PC-9 (cell line): ENCODE measurements around the gene AOC3. TPM values are rescaled to one million over a fixed set of nuclear protein-coding genes. Genes with fewer than 3 reads are reported as not detected.

Experiments
- BruUV-seq: library from RNA; stranded (reverse); fragments of 400-500 nt; replicated peaks from 2 replicates; lab custom pipeline; 2021; lab: Mats Ljungman, UMichigan
- CTCF ChIA-PET: fragments of 300-600 bp; sonication (Branson Sonifier 250); formaldehyde crosslinking; loops from one replicate; lab custom pipeline; 2022; ENCODE audit warnings: antibody characterized with exemption; lab: Charles Lee
- POLR2A ChIA-PET: fragments of 300-600 bp; sonication (Branson Sonifier 250); formaldehyde crosslinking; loops from one replicate; lab custom pipeline; 2022; ENCODE audit warnings: antibody characterized with exemption; ENCODE audit not compliant: unreplicated experiment; lab: Charles Lee
- DNase-seq, 2 experiments: peaks; one replicate each; pipeline versions ENCODE4 v3.0.0 to v3.0.0-alpha.2; 2015 to 2022; ENCODE audit warnings: mixed read lengths in 1 of 2
- H2AFZ ChIP-seq: fragments of 200-600 bp; sonication (generic); 2 replicates; pipeline ENCODE4 v1.8.1; 2017; ENCODE audit warnings: antibody characterized with exemption
- H3F3A ChIP-seq: fragments of 200-600 bp; sonication (generic); 2 replicates; pipeline ENCODE4 v1.8.1; 2017; ENCODE audit warnings: antibody characterized with exemption, mild to moderate bottlenecking, low read depth; ENCODE audit not compliant: insufficient read depth
- H3K27ac ChIP-seq: fragments of 200-600 bp; sonication (generic); 2 replicates; pipeline ENCODE4 v1.6.1; 2016; ENCODE audit warnings: mixed run types
- H3K27me3 ChIP-seq: fragments of 200-600 bp; sonication (generic); 2 replicates; pipeline ENCODE4 v1.6.1; 2016; ENCODE audit warnings: low read depth, mixed run types; ENCODE audit not compliant: insufficient read depth
- H3K36me3 ChIP-seq: fragments of 200-600 bp; sonication (generic); 2 replicates; pipeline ENCODE4 v1.6.1; 2016; ENCODE audit warnings: low read depth, mixed run types
- H3K4me1 ChIP-seq: fragments of 200-600 bp; sonication (generic); replicated peaks from 2 replicates; pipeline ENCODE4 v1.6.1; 2016; ENCODE audit warnings: mixed run types; ENCODE audit not compliant: insufficient read depth
- H3K4me2 ChIP-seq: fragments of 200-600 bp; sonication (generic); 2 replicates; pipeline ENCODE4 v1.6.1; 2017; ENCODE audit warnings: mixed run types
- H3K4me3 ChIP-seq: fragments of 200-600 bp; sonication (generic); 2 replicates; pipeline ENCODE4 v1.6.1; 2016; ENCODE audit warnings: mixed run types
- H3K79me2 ChIP-seq: fragments of 200-600 bp; sonication (generic); 2 replicates; pipeline ENCODE4 v1.6.1; 2017; ENCODE audit warnings: low read depth, mixed run types
- H3K9me2 ChIP-seq: fragments of 200-600 bp; sonication (generic); 2 replicates; pipeline ENCODE4 v1.8.1; 2017; ENCODE audit warnings: mild to moderate bottlenecking; ENCODE audit not compliant: insufficient read depth
- H3K9me3 ChIP-seq: fragments of 200-600 bp; sonication (generic); 2 replicates; pipeline ENCODE4 v1.8.1; 2016; ENCODE audit warnings: low read depth; ENCODE audit not compliant: insufficient read depth
- H4K20me1 ChIP-seq: fragments of 200-600 bp; sonication (generic); 2 replicates; pipeline ENCODE4 v1.8.1; 2017; ENCODE audit not compliant: insufficient read depth
- CTCF ChIP-seq: fragments of 200-600 bp; sonication (generic); conservative IDR thresholded peaks from 2 replicates; pipeline ENCODE4 v1.6.1; 2017; ENCODE audit warnings: mixed run types, antibody characterized with exemption, mild to moderate bottlenecking, moderate library complexity
- EZH2 ChIP-seq: fragments of 200-600 bp; sonication (generic); IDR thresholded peaks from 2 replicates; pipeline ENCODE4 v1.8.0; 2017; ENCODE audit warnings: antibody characterized with exemption, low read depth
- intact Hi-C: fragments of 100-400 bp; cut with micrococcal nuclease; formaldehyde crosslinking; loops from one replicate; pipeline ENCODE4 v1.10.0; 2022; ENCODE audit not compliant: unreplicated experiment
- total RNA-seq: library from RNA; stranded (reverse); gene quantifications from 2 replicates; pipeline ENCODE4 v1.2.3, GENCODE V29; 2021

The AOC3 gene
- total RNA-seq, 1 experiment from 2014 or later: 0.98 TPM

DNA sequence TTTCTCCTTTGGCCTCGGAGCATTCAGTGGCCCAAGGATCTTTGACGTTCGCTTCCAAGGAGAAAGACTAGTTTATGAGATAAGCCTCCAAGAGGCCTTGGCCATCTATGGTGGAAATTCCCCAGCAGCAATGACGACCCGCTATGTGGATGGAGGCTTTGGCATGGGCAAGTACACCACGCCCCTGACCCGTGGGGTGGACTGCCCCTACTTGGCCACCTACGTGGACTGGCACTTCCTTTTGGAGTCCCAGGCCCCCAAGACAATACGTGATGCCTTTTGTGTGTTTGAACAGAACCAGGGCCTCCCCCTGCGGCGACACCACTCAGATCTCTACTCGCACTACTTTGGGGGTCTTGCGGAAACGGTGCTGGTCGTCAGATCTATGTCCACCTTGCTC is 1.4 kb downstream of the AOC3 start:
- no peak overlapping the region for H2AFZ ChIP-seq
- no peaks in the 10 kb centered on the region for H3K9me2 ChIP-seq
- no peak overlapping the region for H3K27ac ChIP-seq
- CTCF ChIA-PET: no interaction called here
- H3K4me3 ChIP-seq: no peak overlapping the region
- DNase-seq: no peak
- H3K4me2 ChIP-seq: no peak overlapping the region
- no peaks in the 10 kb centered on the region for H3K36me3 ChIP-seq
- H3K27me3 ChIP-seq: no peaks in the 10 kb centered on the region
- BruUV-seq: no TSS peak
- H3K4me1 ChIP-seq: no peaks in the 10 kb centered on the region
- no peaks in the 10 kb centered on the region for H4K20me1 ChIP-seq
- no peaks in the 10 kb centered on the region for H3K79me2 ChIP-seq
- H3F3A ChIP-seq: no peaks in the 10 kb centered on the region; the same call in 1 of the 2 replicates
- intact Hi-C loops: no loop called here
- no peaks in the 10 kb centered on the region for H3K9me3 ChIP-seq
- TF ChIP-seq EZH2: no peak
- no peak for TF ChIP-seq CTCF
- POLR2A ChIA-PET: no interaction called here

DNA sequence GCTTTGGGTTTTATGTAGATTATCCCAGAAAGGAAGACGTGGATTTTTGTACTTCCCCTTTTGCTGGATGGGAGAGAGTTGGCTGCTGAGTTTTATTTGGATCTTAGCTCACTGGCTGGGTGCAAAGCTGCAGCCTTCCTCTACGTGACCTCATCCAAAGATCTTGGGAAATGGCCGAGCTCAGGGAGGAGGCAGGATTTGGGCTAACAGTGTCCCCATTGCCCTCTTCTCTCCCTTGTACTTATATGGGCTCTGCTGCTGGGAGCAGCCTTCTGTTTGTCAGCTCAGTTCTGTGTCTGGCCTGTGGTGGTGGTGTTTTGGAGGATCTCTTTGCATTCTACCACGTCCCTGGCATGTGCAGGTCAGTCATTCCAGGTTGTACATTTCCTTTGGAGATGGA is 2.0 kb downstream of the AOC3 start:
- no peak overlapping the region for H3K4me2 ChIP-seq
- H3F3A ChIP-seq: no peaks in the 10 kb centered on the region

GRCh38 chr17:42853597-42853967 is 2.6 kb downstream of the AOC3 start:
- H3K9me3 ChIP-seq: no peaks in the 10 kb centered on the region
- H3K9me2 ChIP-seq: no peaks in the 10 kb centered on the region
- no peak overlapping the region for H3K27ac ChIP-seq
- no peaks in the 10 kb centered on the region for H3K4me1 ChIP-seq
- POLR2A ChIA-PET: no interaction called here
- H3K4me3 ChIP-seq: no peak overlapping the region
- no TSS peak for BruUV-seq
- no peak overlapping the region for H2AFZ ChIP-seq
- H3K36me3 ChIP-seq: no peaks in the 10 kb centered on the region
- H3F3A ChIP-seq: no peaks in the 10 kb centered on the region
- intact Hi-C loops: no loop called here
- no peaks in the 10 kb centered on the region for H3K27me3 ChIP-seq
- no peak for DNase-seq
- TF ChIP-seq CTCF: no peak
- TF ChIP-seq EZH2: no peak
- H3K79me2 ChIP-seq: no peaks in the 10 kb centered on the region
- CTCF ChIA-PET: no interaction called here
- H3K4me2 ChIP-seq: no peak overlapping the region
- H4K20me1 ChIP-seq: no peaks in the 10 kb centered on the region

More for the DNA sequence above, 2.0 kb downstream of the AOC3 start:
- Histone ChIP-seq H3K4me3 (no peak overlapping the region), H3K27ac (no peak overlapping the region), H3K4me1 (no peaks in the 10 kb centered on the region), H3K9me3 (no peaks in the 10 kb centered on the region), H3K36me3 (no peaks in the 10 kb centered on the region), H2AFZ (no peak overlapping the region), H3K9me2 (no peaks in the 10 kb centered on the region), H3K27me3 (no peaks in the 10 kb centered on the region), H4K20me1 (no peaks in the 10 kb centered on the region), H3K79me2 (no peaks in the 10 kb centered on the region)
- TF ChIP-seq CTCF (no peak), EZH2 (no peak)
- BruUV-seq: no TSS peak
- DNase-seq: no peak
- CTCF ChIA-PET: no interaction called here
- POLR2A ChIA-PET: no interaction called here
- intact Hi-C loops: no loop called here
